ENCODE measurements around the gene CADPS2.

- TF ChIP-seq POLR2AphosphoS5 (IDR thresholded peaks at IDR 0.05) (peak; percentile 4 to 75 (median 73)), CTCF (IDR thresholded peaks at IDR 0.05) (peak in 3 of 7 experiments; percentile 38 to 57 (median 47)), POLR2A (IDR thresholded peaks at IDR 0.05) (peak in 1 of 4 donors; percentile 53), EP300 (IDR thresholded peaks at IDR 0.05) (no peak)
Measured at GRCh38 chr7:122886357-122887081, at the start of gene CADPS2.
